ENCODE data around the gene EVI5.

GRCh38 chr1:92707292-92707691 lies 77.6 kb downstream of the EVI5 start:
- TF ChIP-seq CTCF (IDR thresholded peaks at IDR 0.05; ENCODE audit: poor library complexity) (no peak), EZH2 (IDR thresholded peaks at IDR 0.05; ENCODE audit: borderline replicate concordance) (no peak), EZH2phosphoT487 (IDR thresholded peaks at IDR 0.05; ENCODE audit: low read depth, severe bottlenecking, unreplicated experiment) (no peak)

Data from hepatocyte (in vitro differentiated cells).